Fibroblast of villous mesenchyme (primary cell): Measurements from ENCODE around the gene KRT36. TPM values are rescaled to one million over a fixed set of nuclear protein-coding genes. Genes with fewer than 3 reads are reported as not detected.

Source experiments
- DNase-seq: peaks from one replicate; pipeline ENCODE4 v3.0.0-alpha.2; 2010; ENCODE audit warnings: low read depth
- H3K4me3 ChIP-seq: 2 replicates; pipeline ENCODE4 v1.5.1; 2011; ENCODE audit warnings: low read depth, mild to moderate bottlenecking, low read length
- total RNA-seq: library from RNA; depleted of rRNA; stranded (reverse); fragments of >200 nt; gene quantifications from 2 replicates; pipeline ENCODE4 v1.2.3, GENCODE V29; 2012
- TF ChIP-seq, protein P1 (sequence below): IDR thresholded peaks from 2 replicates; pipeline ENCODE4 v1.5.1; 2012; ENCODE audit warnings: low read depth, mild to moderate bottlenecking, low read length; ENCODE audit not compliant: insufficient read depth

Gene KRT36
- total RNA-seq, 1 donor, result under 0.01 TPM

DNA sequence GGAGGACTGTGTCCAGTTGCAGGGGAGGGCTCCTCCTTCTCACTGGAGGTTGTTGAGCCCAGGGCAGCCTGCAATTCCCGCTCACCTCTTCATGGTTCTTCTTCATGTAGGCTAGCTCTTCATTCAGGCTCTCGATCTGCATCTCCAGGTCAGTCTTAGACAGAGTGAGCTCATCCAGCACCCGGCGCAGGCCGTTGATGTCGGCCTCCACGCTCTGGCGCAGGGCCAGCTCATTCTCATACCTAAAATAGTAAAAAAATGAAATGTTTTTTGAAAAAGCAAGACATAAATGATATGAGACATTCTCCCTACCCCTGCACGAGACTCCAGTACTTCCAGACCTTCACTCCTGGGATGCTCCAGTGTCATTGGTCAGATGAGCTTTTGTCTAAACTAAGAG, 13.5 kb upstream of the KRT36 start:
- no peak overlapping the region for H3K4me3 ChIP-seq
- TF ChIP-seq, protein P1, sequence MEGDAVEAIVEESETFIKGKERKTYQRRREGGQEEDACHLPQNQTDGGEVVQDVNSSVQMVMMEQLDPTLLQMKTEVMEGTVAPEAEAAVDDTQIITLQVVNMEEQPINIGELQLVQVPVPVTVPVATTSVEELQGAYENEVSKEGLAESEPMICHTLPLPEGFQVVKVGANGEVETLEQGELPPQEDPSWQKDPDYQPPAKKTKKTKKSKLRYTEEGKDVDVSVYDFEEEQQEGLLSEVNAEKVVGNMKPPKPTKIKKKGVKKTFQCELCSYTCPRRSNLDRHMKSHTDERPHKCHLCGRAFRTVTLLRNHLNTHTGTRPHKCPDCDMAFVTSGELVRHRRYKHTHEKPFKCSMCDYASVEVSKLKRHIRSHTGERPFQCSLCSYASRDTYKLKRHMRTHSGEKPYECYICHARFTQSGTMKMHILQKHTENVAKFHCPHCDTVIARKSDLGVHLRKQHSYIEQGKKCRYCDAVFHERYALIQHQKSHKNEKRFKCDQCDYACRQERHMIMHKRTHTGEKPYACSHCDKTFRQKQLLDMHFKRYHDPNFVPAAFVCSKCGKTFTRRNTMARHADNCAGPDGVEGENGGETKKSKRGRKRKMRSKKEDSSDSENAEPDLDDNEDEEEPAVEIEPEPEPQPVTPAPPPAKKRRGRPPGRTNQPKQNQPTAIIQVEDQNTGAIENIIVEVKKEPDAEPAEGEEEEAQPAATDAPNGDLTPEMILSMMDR, result no peak
- DNase-seq, result no peak

DNA sequence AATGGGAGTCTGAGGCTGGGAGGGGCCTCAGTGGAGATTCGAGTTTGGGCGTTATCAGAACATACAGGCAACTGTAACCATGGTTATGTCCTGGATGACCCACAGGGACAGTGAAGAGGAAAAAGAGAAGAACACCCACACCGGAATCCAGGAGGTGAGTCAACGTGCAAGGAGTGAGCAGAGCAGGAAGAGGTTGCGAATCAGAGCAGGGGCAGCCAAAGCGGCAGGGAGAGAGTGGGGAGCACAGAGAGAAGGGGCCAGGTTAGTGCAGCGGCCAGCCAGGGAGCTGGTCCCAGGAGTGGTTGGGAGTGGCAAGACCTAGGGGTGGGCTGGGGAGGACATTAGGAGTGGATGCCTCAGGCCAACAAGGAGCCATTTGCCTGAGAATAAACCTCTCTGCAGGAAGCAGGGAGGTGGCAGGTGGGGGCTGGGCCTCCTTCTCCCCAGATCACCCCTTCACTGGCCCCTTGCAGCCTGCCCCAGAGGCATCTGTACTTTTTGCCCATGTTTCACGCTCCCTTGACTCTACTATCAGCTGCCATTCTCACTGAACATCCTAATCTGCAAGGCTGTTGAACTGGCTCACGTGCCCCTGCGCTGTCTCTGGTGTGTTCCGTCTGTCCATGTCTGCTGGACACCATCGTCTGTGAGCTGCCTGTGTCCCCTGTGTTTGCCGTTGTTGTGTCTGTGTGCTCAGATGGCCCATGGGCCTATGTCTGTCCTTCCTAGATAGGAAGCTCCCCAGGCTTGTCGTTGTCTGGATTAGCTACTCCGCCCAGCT, 10.6 kb upstream of the KRT36 start:
- no peak overlapping the region for H3K4me3 ChIP-seq
- TF ChIP-seq, protein P1, result no peak
- no peak for DNase-seq

DNA sequence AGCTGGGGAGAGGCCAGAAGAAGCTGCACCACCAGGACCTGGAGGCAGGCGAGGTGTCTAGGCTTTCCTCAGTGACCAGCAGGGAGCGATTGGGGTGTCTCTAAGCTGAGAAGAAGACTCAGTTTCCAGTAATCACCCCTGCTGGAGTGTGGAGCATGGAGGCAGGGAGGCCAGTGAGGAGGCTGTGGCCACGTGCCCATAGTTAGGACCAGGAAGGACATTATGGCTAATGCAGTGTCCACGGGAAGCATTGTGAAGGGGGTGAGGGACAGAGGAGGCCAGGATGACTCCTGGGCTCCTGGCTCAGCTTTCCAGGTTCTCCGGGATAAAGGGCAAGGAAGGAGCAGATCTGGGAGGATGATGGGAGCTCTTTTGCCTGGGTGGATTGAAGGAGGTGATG, 10.0 kb upstream of the KRT36 start:
- no peak for DNase-seq
- TF ChIP-seq, protein P1, result no peak
- H3K4me3 ChIP-seq, result no peak overlapping the region

DNA sequence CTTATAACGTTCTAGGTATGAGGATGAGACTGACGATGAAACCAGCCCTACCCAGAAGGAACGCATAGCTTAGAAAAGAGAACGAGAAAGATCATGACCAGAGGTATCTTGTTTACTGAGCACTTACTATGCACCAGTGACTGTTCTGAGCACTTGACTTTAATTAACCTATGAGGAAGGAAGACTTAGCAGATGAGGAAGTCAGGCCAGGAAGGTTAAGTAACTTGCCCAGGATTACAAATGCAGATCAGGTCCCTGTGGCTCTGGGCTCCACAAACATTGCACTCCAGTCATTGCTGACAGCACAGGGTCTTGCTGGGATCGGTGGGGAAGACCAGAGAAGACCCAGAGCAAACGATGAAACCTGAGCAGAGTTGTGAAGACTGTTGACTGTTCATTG, 8.6 kb upstream of the KRT36 start:
- TF ChIP-seq, protein P1, result no peak
- H3K4me3 ChIP-seq, result no peak overlapping the region
- DNase-seq, result no peak

DNA sequence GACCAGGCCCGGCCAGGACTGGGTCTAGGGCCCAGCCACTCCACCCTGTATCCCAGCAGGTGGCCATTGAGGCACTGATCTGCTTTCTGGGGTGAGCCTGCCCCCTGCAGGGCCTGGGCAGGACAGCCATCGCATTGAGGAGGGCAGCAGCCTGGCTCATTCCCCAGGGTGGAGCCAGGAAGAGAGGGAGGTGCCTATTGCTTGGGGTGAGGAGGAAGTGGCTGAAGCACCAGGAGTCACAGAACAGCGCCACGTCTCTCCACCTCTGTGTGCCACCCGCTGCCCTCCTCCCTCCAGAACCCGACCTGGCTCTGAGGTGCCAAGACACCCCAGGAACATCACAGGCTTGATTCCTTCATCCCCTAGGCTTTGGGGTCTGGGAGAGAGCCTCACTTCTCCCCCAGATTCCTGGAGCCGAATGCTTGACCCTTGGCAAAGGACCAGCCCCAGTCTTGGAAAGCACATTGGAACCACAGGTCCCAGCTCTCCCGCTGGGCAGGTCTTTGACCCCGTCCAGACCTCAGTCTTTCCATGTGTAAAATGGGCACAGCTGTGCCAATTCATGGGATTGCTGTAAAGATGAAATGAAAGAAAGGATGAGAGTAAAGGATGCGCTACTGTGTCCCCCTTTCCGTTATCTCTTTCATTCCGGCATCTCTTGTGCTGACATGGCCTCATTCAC, 7.2 kb upstream of the KRT36 start:
- H3K4me3 ChIP-seq, result no peak overlapping the region
- TF ChIP-seq, protein P1, result peak; percentile 89
- peak; percentile 87 for DNase-seq

DNA sequence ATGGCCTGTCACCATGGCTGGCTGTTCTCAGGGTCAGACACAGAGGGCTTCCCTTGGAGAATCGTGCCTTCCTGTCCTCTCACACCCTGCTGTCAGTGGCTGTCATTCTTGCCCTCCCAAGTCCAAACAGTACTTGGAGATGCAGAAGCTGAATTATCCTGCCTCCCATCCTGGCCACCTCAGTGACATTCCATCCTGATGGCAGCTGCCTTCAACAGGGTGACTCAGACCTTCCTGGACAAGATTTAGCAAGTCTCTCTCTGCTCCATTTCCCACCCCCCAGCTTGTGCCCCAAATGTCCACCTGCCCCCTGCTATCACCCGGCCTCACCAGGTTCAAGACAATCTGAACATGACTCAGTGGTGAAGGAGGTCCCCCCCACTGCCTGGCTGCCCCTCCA, 4.8 kb upstream of the KRT36 start:
- DNase-seq, result peak; percentile 23
- TF ChIP-seq, protein P1, result no peak

DNA sequence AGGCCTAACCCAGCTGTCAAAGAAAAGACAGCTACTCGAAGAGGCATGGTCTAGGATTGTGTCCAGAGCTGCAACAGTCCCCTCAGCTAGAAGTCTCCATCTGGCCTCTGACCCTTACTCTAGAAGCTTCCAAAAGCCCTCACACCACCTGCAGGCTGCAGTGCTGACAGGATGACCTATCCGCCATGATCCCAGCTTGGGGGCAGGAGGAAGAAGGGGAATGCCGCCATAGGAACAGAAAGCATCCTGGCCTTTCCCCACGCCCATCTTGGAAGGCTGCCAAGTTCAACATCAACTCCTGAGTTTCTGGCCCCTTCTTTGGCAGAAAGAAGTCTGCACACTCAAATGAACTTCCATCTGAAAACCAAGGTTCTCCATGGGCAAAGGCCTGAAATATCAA, 3.1 kb upstream of the KRT36 start:
- TF ChIP-seq, protein P1, result no peak
- H3K4me3 ChIP-seq, result no peak overlapping the region
- peak; percentile 40 for DNase-seq

More for the DNA sequence above, 4.8 kb upstream of the KRT36 start:
- no peak overlapping the region for H3K4me3 ChIP-seq
